HuH-7.5 (cell line): Measurements from ENCODE around the gene ANAPC7.
"Not testable (repeated sequence)": the region's sequence is repeated elsewhere in the genome, so short reads cannot be mapped to it uniquely, and the experiment has no call there.

ENCODE experiments used
- DNase-seq: peaks from one replicate; pipeline ENCODE4 v3.0.0; 2011; ENCODE audit warnings: low spot score

The ANAPC7 gene

GRCh38 chr12:110348431-110349059 is 55.0 kb downstream of the ANAPC7 start:
- DNase-seq: no peak

- no peak for DNase-seq
Measured at GRCh38 chr12:110347767-110348166, 55.7 kb downstream of the ANAPC7 start.

- no peak for DNase-seq
Measured at GRCh38 chr12:110345963-110346362, 57.5 kb downstream of the ANAPC7 start.

- DNase-seq: peak; percentile 49
Measured at GRCh38 chr12:110345176-110345661, 58.3 kb downstream of the ANAPC7 start.

GRCh38 chr12:110344657-110345056 is 58.9 kb downstream of the ANAPC7 start:
- no peak for DNase-seq

- no peak for DNase-seq
Measured at GRCh38 chr12:110343736-110344555, 59.6 kb downstream of the ANAPC7 start.

- DNase-seq: no peak
Measured at GRCh38 chr12:110343114-110343513, 60.4 kb downstream of the ANAPC7 start.

GRCh38 chr12:110342157-110342556 is 61.4 kb downstream of the ANAPC7 start:
- DNase-seq: no peak

GRCh38 chr12:110340706-110341105 is 62.8 kb downstream of the ANAPC7 start:
- no peak for DNase-seq

- not testable (repeated sequence) for DNase-seq
Measured at GRCh38 chr12:110340261-110340660, 63.2 kb downstream of the ANAPC7 start.

GRCh38 chr12:110339184-110339952 is 64.1 kb downstream of the ANAPC7 start:
- no peak for DNase-seq

- DNase-seq: no peak
Measured at GRCh38 chr12:110338754-110339153, 64.8 kb downstream of the ANAPC7 start.

- DNase-seq: no peak
Measured at GRCh38 chr12:110337912-110338710, 65.4 kb downstream of the ANAPC7 start.

- no peak for DNase-seq
Measured at GRCh38 chr12:110335481-110336045, 67.9 kb downstream of the ANAPC7 start.

GRCh38 chr12:110333201-110333600 is 70.3 kb downstream of the ANAPC7 start:
- DNase-seq: no peak

- DNase-seq: no peak
Measured at GRCh38 chr12:110330544-110330943, 73.0 kb downstream of the ANAPC7 start.

GRCh38 chr12:110330124-110330523 is 73.4 kb downstream of the ANAPC7 start:
- no peak for DNase-seq

- no peak for DNase-seq
Measured at GRCh38 chr12:110329710-110330109, 73.8 kb downstream of the ANAPC7 start.
